HFFc6 (cell line): ENCODE results near the gene FHL1. TPM values are rescaled to one million over a fixed set of nuclear protein-coding genes. Genes with fewer than 3 reads are reported as not detected.

ENCODE experiments used
- DNase-seq: peaks from one replicate; pipeline ENCODE4 v3.0.0-alpha.2; 2018
- H3K27ac Mint-ChIP-seq: 2 replicates; pipeline ENCODE4 v1.8.0; 2020; ENCODE audit warnings: mild to moderate bottlenecking, mixed read lengths
- H3K27me3 Mint-ChIP-seq: 2 replicates; pipeline ENCODE4 v1.8.0; 2021; ENCODE audit warnings: mild to moderate bottlenecking, moderate library complexity, mixed read lengths; ENCODE audit not compliant: insufficient read depth
- H3K36me3 Mint-ChIP-seq: 2 replicates; pipeline ENCODE4 v1.8.0; 2021; ENCODE audit warnings: low read depth, mixed read lengths
- H3K4me1 Mint-ChIP-seq: 2 replicates; pipeline ENCODE4 v1.8.0; 2020; ENCODE audit warnings: low read depth, mixed read lengths
- H3K4me3 Mint-ChIP-seq: 2 replicates; pipeline ENCODE4 v1.8.0; 2020; ENCODE audit warnings: mild to moderate bottlenecking, moderate library complexity, mixed read lengths
- H3K9me3 Mint-ChIP-seq: 2 replicates; pipeline ENCODE4 v1.8.0; 2020; ENCODE audit warnings: mild to moderate bottlenecking, mixed read lengths
- total RNA-seq, 6 experiments: library from RNA; stranded (reverse); fragmentation: NEBNext Ultra II Directional; extraction: Animal tissue kit (Norgen Biotek cat#: 25700); gene quantifications; 2 replicates in 1 of 6; 3 replicates in 5 of 6; pipeline ENCODE4 v1.2.3, GENCODE V29; 2021
- TF ChIP-seq, protein P1 (sequence below): fragments of 200-600 bp; sonication (generic); IDR thresholded peaks from 2 replicates; pipeline ENCODE4 v1.5.0; 2021; ENCODE audit warnings: antibody characterized with exemption, mild to moderate bottlenecking

FHL1 gene
- total RNA-seq, 6 experiments from 2014 or later: 409 to 808 (median 455) TPM

DNA sequence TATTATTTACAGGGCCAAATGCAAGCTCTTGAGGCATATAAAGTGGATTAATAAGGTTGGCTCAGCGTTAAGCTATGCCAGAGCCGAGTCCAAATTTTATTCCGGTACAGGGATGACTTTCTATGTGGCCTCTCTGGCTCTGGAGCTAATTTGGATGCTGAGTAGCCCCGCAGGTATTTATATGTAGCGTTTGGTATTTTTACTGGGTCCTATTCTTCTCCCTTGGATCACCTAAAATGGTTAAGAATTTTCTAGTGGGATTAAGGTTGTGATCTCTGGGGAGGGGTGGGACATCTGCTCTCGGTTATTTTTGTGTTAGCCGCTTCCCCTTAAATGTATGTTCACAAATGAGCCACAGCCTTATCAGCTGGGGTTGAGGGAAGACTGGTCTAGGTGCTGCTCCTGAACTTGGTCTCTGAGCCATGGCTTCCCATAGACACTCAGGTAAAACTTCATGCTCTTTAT, 49.4 kb downstream of the FHL1 start:
- DNase-seq: peak; percentile 72
- no peaks in the 10 kb centered on the region; the same call in 1 of the 2 replicates for H3K27me3 Mint-ChIP-seq
- TF ChIP-seq, protein P1, sequence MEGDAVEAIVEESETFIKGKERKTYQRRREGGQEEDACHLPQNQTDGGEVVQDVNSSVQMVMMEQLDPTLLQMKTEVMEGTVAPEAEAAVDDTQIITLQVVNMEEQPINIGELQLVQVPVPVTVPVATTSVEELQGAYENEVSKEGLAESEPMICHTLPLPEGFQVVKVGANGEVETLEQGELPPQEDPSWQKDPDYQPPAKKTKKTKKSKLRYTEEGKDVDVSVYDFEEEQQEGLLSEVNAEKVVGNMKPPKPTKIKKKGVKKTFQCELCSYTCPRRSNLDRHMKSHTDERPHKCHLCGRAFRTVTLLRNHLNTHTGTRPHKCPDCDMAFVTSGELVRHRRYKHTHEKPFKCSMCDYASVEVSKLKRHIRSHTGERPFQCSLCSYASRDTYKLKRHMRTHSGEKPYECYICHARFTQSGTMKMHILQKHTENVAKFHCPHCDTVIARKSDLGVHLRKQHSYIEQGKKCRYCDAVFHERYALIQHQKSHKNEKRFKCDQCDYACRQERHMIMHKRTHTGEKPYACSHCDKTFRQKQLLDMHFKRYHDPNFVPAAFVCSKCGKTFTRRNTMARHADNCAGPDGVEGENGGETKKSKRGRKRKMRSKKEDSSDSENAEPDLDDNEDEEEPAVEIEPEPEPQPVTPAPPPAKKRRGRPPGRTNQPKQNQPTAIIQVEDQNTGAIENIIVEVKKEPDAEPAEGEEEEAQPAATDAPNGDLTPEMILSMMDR: no peak
- H3K36me3 Mint-ChIP-seq: peaks cover 27% of the 10 kb centered on the region
- H3K9me3 Mint-ChIP-seq: no peaks in the 10 kb centered on the region
- H3K27ac Mint-ChIP-seq: peak overlapping the region; percentile 90
- H3K4me1 Mint-ChIP-seq: peaks cover 77% of the 10 kb centered on the region
- H3K4me3 Mint-ChIP-seq: peak overlapping the region; percentile 94

DNA sequence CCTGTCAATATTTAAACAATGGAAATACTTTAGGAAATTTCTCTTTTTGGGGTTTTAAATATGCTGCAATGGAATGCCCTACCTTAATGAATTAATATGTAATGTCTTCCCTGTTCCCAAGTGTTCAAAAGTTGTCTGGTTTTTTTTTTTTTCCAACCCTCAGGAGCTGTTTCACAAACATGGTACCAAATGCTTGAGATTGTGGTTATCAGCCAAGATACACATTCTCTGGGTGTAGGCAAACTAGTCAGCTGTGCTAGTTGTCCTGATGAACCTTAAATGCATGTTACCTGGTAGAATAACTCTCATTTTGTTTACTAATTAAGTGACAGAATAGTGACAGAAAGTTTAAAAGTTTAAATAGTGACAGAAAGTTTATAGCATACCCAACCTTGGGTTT, 50.7 kb downstream of the FHL1 start:
- DNase-seq: no peak
- peak overlapping the region; percentile 90 for H3K27ac Mint-ChIP-seq
- peaks cover 77% of the 10 kb centered on the region for H3K4me1 Mint-ChIP-seq
- peaks cover 27% of the 10 kb centered on the region for H3K36me3 Mint-ChIP-seq
- peak overlapping the region; percentile 94 for H3K4me3 Mint-ChIP-seq
- no peaks in the 10 kb centered on the region for H3K9me3 Mint-ChIP-seq
- H3K27me3 Mint-ChIP-seq: no peaks in the 10 kb centered on the region; the same call in 1 of the 2 replicates
- TF ChIP-seq, protein P1: no peak

DNA sequence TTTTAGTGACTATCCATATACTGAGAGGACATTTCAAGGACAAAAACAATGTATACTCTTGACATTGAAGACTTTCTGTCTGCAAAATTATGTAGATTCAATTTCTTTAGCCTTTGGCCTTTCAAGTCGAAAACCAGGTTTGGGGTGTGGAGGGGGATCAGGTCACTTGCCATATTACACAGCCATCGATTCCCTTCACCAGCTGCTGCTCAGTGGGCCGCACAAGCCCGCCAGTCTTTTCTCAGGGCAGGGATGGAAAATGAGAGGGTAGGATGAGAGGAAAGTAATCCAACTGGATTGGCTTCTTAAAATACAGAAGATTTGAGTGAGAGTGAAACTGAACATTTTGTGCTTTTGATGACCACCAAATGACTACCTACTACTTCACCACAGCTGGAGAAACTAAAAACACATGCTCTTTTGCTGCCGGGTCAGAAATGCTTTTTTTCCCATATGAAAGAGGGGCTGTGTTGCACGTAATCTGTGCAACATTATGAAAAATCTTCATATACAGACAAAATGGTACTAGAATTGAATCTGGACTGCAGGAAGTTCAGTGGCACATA, 51.4 kb downstream of the FHL1 start:
- H3K4me3 Mint-ChIP-seq: peak overlapping the region; percentile 94
- H3K27ac Mint-ChIP-seq: peak overlapping the region; percentile 82
- no peaks in the 10 kb centered on the region for H3K9me3 Mint-ChIP-seq
- H3K36me3 Mint-ChIP-seq: peaks cover 27% of the 10 kb centered on the region
- TF ChIP-seq, protein P1: no peak
- H3K4me1 Mint-ChIP-seq: peaks cover 77% of the 10 kb centered on the region
- H3K27me3 Mint-ChIP-seq: no peaks in the 10 kb centered on the region; the same call in 1 of the 2 replicates
- DNase-seq: no peak

DNA sequence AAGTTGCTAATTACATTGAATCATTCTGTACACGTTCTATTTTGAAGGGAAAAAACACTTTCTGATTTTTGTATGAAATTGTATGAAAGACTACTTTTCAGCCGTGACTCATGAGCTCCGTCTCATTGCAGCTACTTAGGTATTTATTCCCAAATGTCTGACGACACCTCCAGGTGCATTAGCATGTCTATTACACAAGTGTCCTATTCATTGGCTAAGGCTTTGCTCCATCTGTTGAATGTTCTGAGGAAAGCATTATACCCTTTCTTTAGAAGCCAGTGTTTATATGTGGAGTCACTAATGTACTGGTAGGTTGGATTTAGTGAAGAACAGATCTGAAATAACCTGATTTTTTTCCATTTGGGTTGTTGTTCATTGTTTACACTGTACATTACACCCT, 52.0 kb downstream of the FHL1 start:
- Mint-ChIP-seq H3K4me1 (peaks cover 75% of the 10 kb centered on the region), H3K9me3 (no peaks in the 10 kb centered on the region), H3K4me3 (peak overlapping the region; percentile 94), H3K27ac (peak overlapping the region; percentile 82), H3K27me3 (no peaks in the 10 kb centered on the region; the same call in 1 of the 2 replicates), H3K36me3 (peaks cover 27% of the 10 kb centered on the region)
- no peak for DNase-seq
- TF ChIP-seq, protein P1: no peak

DNA sequence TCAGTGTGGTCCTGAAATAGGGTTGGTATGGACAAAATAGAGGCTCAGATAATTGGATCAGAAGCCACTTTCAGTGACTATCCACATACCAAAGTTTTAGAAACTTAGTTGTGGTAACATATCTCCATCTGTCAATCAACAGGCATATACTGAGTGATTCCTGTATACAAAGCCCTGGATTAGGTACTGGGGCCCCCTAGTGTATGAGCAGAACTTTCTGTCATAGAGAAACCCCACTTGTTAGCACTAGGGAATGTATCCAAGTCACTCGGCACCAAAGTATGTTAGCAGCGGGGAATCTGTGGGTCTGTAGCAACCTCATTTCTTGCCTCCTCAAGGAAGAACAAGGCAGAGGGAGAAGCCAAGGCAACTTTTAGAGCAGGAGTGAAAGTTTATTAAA, 53.1 kb downstream of the FHL1 start:
- peak overlapping the region; percentile 78 for H3K4me3 Mint-ChIP-seq
- peak overlapping the region; percentile 71 for H3K27ac Mint-ChIP-seq
- no peaks in the 10 kb centered on the region; the same call in 1 of the 2 replicates for H3K27me3 Mint-ChIP-seq
- peak; percentile 40 for DNase-seq
- H3K4me1 Mint-ChIP-seq: peaks cover 79% of the 10 kb centered on the region
- H3K9me3 Mint-ChIP-seq: no peaks in the 10 kb centered on the region
- TF ChIP-seq, protein P1: peak; percentile 68; the same call in 1 of the 2 replicates
- H3K36me3 Mint-ChIP-seq: peaks cover 31% of the 10 kb centered on the region
